GM12873 (cell line): Measurements from ENCODE around the gene ITPR2.

Source experiments
- CTCF ChIP-seq: IDR thresholded peaks from 2 replicates; pipeline ENCODE4 v1.5.1; 2012; ENCODE audit warnings: low read depth, mild to moderate bottlenecking, moderate library complexity, low read length, control low read depth; ENCODE audit not compliant: insufficient read depth; ENCODE audit errors: missing control alignments

Gene ITPR2

GRCh38 chr12:26798640-26799039 lies 34.4 kb downstream of the ITPR2 start:
- TF ChIP-seq CTCF = no peak

- TF ChIP-seq CTCF = no peak
These were observed 35.0 kb downstream of the ITPR2 start for GRCh38 chr12:26798023-26798422.

- no peak for TF ChIP-seq CTCF
These were observed 37.1 kb downstream of the ITPR2 start for GRCh38 chr12:26795910-26796309.

GRCh38 chr12:26791301-26791791 lies 41.6 kb downstream of the ITPR2 start:
- no peak for TF ChIP-seq CTCF

GRCh38 chr12:26790645-26790994 lies 42.4 kb downstream of the ITPR2 start:
- no peak for TF ChIP-seq CTCF

GRCh38 chr12:26789731-26790644 lies 43.0 kb downstream of the ITPR2 start:
- no peak for TF ChIP-seq CTCF

GRCh38 chr12:26786865-26787514 lies 46.0 kb downstream of the ITPR2 start:
- TF ChIP-seq CTCF = no peak
